SK-N-SH treated with all-trans-retinoic acid at 6 μM for 48 hours (cell line): ENCODE results near the gene STRAP.

Experiments
- BACH2 ChIP-seq: fragments of 250-450 bp; sonication (Bioruptor Pico); IDR thresholded peaks from 2 replicates; pipeline ENCODE4 v1.9.0; 2021; ENCODE audit warnings: mild to moderate bottlenecking, borderline replicate concordance
- CSDC2 ChIP-seq: fragments of 250-450 bp; sonication (Bioruptor Pico); IDR thresholded peaks from 2 replicates; pipeline ENCODE4 v1.5.0; 2020; ENCODE audit warnings: mild to moderate bottlenecking, moderate library complexity
- ISL1 ChIP-seq: fragments of 250-450 bp; sonication (Bioruptor Pico); IDR thresholded peaks from 2 replicates; pipeline ENCODE4 v2.1.2; 2022; ENCODE audit warnings: mild to moderate bottlenecking, moderate library complexity
- OSR1 ChIP-seq: fragments of 250-450 bp; sonication (Bioruptor Pico); IDR thresholded peaks from 2 replicates; pipeline ENCODE4 v1.8.0; 2022; ENCODE audit warnings: moderate library complexity, mild to moderate bottlenecking, inconsistent platforms
- SNAI2 ChIP-seq: fragments of 250-450 bp; sonication (Bioruptor Pico); IDR thresholded peaks from 2 replicates; pipeline ENCODE4 v1.5.0; 2020; ENCODE audit warnings: mild to moderate bottlenecking, moderate library complexity
- ZFP3 ChIP-seq: fragments of 250-450 bp; sonication (Bioruptor Pico); IDR thresholded peaks from 2 replicates; pipeline ENCODE4 v1.5.0; 2020; ENCODE audit warnings: mild to moderate bottlenecking, moderate library complexity
- ZNF565 ChIP-seq: fragments of 450-650 bp; formaldehyde crosslinking; conservative IDR thresholded peaks from 2 replicates; pipeline ENCODE4 v1.5.0; 2020; ENCODE audit warnings: low read depth, mild to moderate bottlenecking, moderate library complexity
- ZNF70 ChIP-seq: fragments of 450-650 bp; formaldehyde crosslinking; IDR thresholded peaks from 2 replicates; pipeline ENCODE4 v1.5.0; 2020; ENCODE audit warnings: mild to moderate bottlenecking, moderate library complexity
- TF ChIP-seq, protein P1 (sequence below): fragments of 250-450 bp; sonication (Bioruptor Pico); IDR thresholded peaks from 2 replicates; pipeline ENCODE4 v1.5.0; 2020; ENCODE audit warnings: mild to moderate bottlenecking, moderate library complexity
- TF ChIP-seq, protein P2 (sequence below): fragments of 250-450 bp; sonication (Bioruptor Pico); IDR thresholded peaks from 2 replicates; pipeline ENCODE4 v1.8.0; 2020; ENCODE audit warnings: mild to moderate bottlenecking, moderate library complexity, borderline replicate concordance
- TF ChIP-seq, protein P3 (sequence below): fragments of 250-450 bp; sonication (Bioruptor Pico); IDR thresholded peaks from 2 replicates; pipeline ENCODE4 v1.5.1; 2020; ENCODE audit warnings: low read depth, mild to moderate bottlenecking, moderate library complexity
- TF ChIP-seq, protein P4 (sequence below): fragments of 250-450 bp; sonication (Bioruptor Pico); IDR thresholded peaks from 2 replicates; pipeline ENCODE4 v1.5.1; 2021; ENCODE audit warnings: mild to moderate bottlenecking, moderate library complexity

DNA sequence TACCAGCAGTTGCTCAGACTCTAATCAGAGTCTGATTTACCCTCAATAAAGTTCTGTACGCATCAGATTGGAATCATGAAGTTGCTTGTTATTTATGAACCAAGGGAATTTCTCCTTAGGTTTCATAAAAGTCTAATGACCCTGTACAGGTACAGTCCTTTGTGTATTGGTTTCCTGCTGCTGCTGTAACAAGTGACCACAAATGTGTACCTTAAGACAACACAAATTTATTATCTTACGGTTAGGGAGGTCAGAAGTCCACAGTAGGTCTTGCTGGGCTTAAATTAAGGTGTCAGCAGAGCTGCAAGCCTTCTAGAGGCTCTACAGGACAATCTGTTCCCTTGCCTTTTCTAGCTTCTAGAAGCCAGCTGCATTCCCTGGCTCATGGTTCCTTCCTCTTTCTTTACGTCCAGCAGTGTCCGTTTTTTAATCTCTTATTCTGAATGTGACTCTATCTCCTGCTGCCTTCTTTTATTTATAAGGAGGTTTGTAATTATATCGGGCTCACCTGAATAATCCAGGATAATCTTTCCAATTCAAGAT is 22.3 kb downstream of the STRAP start:
- TF ChIP-seq, protein P1, sequence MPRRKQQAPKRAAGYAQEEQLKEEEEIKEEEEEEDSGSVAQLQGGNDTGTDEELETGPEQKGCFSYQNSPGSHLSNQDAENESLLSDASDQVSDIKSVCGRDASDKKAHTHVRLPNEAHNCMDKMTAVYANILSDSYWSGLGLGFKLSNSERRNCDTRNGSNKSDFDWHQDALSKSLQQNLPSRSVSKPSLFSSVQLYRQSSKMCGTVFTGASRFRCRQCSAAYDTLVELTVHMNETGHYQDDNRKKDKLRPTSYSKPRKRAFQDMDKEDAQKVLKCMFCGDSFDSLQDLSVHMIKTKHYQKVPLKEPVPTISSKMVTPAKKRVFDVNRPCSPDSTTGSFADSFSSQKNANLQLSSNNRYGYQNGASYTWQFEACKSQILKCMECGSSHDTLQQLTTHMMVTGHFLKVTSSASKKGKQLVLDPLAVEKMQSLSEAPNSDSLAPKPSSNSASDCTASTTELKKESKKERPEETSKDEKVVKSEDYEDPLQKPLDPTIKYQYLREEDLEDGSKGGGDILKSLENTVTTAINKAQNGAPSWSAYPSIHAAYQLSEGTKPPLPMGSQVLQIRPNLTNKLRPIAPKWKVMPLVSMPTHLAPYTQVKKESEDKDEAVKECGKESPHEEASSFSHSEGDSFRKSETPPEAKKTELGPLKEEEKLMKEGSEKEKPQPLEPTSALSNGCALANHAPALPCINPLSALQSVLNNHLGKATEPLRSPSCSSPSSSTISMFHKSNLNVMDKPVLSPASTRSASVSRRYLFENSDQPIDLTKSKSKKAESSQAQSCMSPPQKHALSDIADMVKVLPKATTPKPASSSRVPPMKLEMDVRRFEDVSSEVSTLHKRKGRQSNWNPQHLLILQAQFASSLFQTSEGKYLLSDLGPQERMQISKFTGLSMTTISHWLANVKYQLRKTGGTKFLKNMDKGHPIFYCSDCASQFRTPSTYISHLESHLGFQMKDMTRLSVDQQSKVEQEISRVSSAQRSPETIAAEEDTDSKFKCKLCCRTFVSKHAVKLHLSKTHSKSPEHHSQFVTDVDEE, result no peak
- TF ChIP-seq ZNF70, result no peak
- no peak for TF ChIP-seq ZNF565 (CRISPR knock-in tag)
- TF ChIP-seq OSR1, result no peak
- TF ChIP-seq, protein P2, sequence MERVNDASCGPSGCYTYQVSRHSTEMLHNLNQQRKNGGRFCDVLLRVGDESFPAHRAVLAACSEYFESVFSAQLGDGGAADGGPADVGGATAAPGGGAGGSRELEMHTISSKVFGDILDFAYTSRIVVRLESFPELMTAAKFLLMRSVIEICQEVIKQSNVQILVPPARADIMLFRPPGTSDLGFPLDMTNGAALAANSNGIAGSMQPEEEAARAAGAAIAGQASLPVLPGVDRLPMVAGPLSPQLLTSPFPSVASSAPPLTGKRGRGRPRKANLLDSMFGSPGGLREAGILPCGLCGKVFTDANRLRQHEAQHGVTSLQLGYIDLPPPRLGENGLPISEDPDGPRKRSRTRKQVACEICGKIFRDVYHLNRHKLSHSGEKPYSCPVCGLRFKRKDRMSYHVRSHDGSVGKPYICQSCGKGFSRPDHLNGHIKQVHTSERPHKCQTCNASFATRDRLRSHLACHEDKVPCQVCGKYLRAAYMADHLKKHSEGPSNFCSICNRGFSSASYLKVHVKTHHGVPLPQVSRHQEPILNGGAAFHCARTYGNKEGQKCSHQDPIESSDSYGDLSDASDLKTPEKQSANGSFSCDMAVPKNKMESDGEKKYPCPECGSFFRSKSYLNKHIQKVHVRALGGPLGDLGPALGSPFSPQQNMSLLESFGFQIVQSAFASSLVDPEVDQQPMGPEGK (CRISPR knock-in tag), result no peak
- TF ChIP-seq, protein P3, sequence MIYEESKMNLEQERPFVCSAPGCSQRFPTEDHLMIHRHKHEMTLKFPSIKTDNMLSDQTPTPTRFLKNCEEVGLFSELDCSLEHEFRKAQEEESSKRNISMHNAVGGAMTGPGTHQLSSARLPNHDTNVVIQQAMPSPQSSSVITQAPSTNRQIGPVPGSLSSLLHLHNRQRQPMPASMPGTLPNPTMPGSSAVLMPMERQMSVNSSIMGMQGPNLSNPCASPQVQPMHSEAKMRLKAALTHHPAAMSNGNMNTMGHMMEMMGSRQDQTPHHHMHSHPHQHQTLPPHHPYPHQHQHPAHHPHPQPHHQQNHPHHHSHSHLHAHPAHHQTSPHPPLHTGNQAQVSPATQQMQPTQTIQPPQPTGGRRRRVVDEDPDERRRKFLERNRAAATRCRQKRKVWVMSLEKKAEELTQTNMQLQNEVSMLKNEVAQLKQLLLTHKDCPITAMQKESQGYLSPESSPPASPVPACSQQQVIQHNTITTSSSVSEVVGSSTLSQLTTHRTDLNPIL, result no peak
- no peak for TF ChIP-seq BACH2 (CRISPR knock-in tag)
- TF ChIP-seq, protein P4, sequence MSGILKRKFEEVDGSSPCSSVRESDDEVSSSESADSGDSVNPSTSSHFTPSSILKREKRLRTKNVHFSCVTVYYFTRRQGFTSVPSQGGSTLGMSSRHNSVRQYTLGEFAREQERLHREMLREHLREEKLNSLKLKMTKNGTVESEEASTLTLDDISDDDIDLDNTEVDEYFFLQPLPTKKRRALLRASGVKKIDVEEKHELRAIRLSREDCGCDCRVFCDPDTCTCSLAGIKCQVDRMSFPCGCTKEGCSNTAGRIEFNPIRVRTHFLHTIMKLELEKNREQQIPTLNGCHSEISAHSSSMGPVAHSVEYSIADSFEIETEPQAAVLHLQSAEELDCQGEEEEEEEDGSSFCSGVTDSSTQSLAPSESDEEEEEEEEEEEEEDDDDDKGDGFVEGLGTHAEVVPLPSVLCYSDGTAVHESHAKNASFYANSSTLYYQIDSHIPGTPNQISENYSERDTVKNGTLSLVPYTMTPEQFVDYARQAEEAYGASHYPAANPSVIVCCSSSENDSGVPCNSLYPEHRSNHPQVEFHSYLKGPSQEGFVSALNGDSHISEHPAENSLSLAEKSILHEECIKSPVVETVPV (CRISPR knock-in tag), result no peak
- TF ChIP-seq SNAI2 (CRISPR knock-in tag), result no peak
- TF ChIP-seq CSDC2 (CRISPR knock-in tag), result no peak
- no peak for TF ChIP-seq ZFP3 (CRISPR knock-in tag)
- TF ChIP-seq ISL1 (CRISPR knock-in tag), result no peak
